Inferior parietal cortex (tissue), 1 donor: ENCODE measurements around the gene CNPY3.
A peak's percentile ranks its signal among the peaks of the same experiment; 100 is the strongest.
"Not testable (repeated sequence)": the region's sequence is repeated elsewhere in the genome, so short reads cannot be mapped to it uniquely, and the experiment has no call there.

Source experiments
- DNase-seq: peaks from one replicate; pipeline ENCODE4 v3.0.0-alpha.2; 2016; ENCODE audit errors: extremely low spot score

Gene CNPY3

DNA sequence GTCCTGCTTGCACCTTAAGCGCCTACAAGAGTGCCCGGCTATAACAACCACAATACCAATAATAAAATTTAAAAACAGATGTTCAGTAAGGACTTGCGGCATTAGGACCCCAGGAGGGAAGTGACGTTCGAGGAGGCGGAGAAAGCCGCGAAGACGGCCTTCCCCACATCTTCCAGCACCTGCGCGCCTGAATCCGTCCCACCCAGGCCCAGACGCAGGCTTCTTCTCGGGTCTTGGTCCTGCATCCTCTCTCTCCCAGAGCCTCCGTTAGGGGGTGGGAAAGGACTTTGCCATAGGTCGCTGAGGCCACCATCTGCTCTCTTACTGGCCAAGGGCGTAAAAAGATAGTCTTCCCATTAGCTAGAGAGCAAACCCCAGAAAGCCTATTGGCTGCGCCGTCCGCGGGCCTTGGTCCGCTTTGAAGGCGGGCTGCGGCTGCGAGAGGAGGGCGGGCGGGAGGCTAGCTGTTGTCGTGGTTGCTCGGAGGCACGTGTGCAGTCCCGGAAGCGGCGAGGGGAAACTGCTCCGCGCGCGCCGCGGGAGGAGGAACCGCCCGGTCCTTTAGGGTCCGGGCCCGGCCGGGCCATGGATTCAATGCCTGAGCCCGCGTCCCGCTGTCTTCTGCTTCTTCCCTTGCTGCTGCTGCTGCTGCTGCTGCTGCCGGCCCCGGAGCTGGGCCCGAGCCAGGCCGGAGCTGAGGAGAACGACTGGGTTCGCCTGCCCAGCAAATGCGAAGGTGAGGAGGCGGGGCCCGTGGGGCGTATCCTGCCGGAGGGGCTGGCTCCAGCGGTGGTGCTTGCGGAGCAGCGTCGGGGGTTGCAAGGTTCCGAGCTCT lies at the start of gene CNPY3:
TSS of gene CNPY3 (plus strand) at position 495 of the 835 bp plus-strand sequence. CDS start at position 586, 91 bp downstream.
- DNase-seq, result peak; percentile 96

DNA sequence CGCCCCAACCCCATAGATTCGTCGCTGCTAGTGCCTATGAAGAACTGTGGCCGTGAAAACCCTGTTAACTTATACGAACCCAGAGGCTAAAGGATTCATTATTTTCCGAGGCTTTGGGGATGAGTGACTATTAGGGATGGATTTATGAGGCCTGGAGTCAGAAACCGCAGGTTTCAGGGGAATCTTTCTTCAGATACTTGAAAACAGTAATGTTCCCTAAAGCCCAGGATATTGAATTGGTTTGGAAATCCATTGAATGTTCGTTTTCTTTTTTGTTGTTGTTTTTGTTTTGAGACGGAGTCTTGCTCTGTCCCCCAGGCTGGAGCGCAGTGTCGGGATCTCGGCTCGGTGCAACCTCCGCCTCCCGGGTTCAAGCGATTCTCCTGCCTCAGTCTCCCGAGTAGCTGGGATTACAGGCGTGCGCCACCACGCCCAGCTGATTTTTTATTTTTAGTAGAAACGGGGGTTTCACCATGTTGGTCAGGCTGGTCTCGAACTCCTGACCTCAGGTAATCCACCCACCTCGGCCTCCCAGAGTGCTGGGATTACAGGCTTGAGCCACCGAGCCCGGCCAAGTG lies 49.0 kb upstream of the CNPY3 start:
- DNase-seq, result not testable (repeated sequence)

DNA sequence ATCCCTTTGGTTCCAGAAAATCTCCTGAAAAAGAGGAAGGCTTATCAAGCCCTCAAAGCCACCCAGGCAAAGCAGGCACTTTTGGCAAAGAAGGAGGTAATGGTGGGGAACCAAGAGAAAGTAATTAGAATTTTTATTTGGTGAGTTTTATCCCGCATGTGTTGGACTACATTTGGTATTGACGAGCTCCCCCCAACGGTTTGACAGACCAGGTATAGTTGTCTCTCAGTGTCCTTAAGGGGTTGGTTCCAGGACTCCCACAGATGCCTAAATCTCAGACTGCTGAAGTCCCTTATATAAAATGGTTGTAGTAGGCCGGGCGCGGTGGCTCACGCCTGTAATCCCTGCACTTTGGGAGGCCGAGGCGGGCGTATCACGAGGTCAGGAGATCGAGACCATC lies 48.4 kb upstream of the CNPY3 start:
- DNase-seq, result not testable (repeated sequence)

DNA sequence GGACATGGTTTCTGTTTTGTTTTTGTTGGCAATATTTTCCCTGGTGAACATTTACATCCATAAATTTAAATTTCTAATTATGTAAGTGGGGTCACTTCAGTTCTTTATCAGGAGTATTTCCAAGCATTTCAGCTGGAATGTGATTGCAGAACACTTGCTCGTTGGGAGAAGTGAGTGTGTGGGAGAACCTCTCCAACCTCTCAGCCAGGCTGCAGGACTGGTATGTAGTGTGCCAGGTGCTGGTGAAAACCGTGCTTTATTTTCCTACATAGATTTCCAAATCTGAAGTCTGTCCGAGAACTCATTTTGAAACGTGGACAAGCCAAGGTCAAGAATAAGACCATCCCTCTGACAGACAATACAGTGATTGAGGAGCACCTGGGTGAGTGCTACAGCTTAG lies 43.6 kb upstream of the CNPY3 start:
- DNase-seq, result no peak

DNA sequence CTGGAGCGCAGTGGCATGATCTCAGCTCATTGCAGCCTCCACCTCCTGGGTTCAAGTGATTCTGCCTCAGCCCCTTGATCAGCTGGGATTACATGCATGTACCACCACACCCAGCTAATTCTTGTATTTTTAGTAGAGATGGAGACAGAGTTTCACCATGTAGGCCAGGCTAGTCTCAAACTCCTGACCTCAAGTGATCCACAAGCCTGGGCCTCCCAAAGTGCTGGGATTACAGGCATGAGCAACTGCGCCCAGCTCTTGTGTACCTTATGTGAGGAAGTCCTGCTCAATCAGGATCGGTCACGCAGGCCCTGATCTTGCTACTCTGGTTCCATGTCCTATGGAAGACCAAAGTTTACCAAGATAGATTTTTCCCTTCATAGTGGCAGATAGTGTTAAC lies 41.1 kb upstream of the CNPY3 start:
- DNase-seq, result not testable (repeated sequence)

DNA sequence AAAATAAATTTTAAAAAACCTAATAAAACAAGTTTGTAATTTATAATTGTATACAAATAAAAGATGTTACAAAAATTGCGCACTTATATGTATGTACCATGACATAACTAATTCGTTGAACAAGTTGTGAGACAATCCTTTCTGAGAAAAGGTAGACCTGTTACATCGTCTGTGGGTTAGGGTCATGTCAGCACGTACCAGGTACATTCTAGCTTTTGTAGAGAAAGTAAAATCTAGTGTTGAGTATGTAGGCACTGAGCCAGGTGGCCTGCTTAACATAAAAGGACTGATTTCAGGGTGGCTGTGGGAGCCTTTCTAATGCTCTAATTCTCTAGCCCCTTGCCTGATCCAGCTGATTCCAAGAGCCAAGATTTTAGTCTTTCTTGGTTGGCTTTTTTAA lies 39.5 kb upstream of the CNPY3 start:
- DNase-seq, result no peak

DNA sequence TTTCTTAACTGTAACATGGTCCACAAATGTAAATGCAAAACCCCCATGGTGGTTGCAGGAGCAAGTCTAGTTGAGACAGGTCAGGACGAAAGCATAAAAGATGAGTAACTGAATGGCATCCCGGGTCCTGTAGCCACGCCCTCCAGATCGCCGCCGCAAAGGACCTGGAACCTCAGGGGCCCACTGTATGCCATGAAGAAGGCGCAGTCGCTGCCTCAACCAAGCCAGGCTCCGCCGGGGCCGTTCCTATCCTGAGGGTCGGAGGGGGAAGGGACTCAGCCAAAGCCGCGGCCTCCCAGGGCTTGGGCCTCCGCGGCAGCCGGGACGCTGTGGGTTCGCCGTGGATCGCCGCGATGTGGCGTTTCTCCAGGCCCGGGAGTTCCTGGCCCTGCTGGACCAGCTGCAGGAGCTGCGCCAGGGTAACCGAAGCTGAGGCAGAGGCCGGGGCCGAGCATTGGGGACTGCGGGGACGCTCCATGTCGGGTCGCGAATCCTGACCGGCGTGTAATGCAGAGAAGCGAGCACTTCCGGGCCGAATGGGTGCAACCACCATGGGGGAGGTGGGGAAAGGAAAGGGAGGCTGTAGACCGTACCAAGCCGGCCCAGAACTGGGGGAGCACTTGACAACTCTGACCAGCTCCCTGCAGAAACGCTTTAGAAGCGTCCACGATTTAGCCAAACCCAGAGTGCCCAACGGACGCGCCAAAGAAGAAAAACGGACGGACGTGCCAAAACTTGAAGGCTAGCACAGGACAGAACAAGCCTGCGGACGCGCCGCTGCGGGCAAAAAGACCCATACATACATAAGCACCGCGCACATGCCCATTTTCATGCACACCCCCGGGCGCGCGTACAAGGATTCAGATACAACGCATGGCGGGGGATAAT lies 38.7 kb upstream of the CNPY3 start:
- DNase-seq, result peak; percentile 92

DNA sequence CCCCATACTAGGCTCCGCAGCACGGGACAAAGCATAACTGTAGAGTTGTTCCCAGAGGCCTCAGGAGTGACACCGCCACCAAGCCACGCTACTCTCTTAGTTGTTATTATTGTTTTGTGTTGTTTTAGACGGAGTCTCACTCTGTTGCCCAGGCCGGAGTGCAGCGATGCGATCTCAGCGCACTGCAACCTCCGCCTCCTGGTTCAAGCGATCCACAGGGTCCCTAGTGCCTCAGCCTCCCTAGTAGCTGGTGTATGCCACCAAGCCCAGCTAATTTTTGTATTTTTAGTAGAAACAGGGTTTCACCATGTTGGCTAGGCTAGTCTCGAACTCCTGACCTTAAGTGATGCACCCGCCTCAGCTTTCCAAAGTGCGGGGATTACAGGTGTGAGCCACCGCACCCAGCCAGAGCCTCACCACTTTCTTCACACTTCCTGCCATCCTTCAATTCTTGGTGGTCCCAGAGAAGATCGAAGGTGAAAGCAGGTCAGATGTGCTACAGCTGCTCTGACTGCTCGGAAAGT lies 38.0 kb upstream of the CNPY3 start:
- DNase-seq, result no peak

DNA sequence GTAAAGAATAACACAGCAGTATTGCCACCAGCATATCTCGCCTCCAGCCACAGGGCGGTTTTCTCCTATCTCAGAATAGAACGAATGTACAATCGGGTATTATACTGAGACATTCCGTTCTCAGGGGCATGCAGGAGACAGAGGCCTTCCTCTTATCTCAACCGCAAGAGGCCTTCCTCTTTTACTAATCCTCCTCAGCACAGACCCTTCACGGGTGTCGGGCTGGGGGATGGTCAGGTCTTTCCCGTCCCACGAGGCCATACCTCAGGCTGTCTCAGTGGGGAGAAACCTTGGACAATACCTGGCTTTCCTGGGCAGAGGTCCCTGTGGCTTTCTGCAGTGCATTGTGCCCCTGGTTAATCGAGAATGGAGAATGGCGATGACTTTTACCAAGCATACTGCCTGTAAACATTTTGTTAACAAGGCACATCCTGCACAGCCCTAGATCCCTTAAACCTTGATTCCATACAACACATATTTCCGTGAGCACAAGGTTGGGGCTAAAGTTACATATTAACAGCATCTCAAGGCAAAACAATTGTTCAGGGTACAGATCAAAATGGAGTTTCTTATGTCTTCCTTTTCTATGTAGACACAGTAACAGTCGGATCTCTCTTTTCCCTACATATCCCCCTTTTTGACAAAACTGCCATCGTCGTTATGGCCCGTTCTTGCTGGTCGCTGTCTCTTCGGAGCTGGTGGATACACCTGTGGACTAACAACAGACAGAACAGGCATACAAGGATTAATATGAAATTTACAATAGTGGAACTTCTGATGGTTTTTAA lies 35.0 kb upstream of the CNPY3 start:
- DNase-seq, result not testable (repeated sequence)

DNA sequence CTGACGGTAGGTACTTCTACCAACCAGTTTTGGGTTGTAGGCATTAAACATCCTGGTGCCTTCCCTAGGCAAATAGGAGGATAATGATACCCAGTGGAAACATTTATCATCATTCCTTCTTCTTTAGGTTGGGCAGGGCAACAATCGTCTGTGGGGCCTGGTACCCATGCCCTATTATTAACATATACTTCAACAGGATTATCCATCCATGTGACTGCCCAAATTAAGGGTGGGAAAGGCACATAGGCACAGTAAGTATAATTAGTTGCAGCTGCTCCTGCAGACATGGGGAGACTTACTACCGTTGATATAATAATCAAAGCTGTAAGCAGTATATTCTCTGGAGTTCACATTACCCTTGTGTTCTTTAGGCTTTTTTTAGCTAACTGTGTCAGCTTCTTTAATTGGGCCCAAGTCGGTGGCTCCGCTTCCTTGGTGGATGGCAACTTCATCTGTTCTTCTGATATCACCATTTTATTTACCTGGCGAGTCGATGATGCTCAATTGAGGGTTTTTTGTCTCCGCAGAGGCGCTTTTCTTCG lies 33.0 kb upstream of the CNPY3 start:
- DNase-seq, result no peak

DNA sequence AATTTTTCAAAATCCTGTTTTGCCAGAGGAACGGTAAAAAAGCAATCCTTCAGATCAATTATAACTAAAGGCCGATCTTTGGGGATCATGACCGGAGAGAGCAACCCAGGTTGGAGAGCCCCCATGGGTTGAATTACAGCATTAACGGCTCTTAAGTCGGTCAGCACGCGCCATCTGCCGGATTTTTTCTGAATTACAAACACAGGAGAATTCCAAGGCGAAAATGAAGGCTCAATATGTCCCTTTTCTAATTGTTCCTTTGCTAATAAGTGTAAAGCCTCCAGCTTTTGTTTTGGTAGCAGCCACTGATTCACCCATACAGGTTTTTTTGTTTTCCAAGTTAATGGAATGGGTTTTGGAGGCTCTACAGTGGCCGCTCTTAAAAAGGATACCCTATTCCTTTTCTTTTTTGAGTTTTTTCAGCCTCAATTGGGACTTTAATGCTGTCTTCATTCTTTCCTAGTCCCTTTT lies 30.4 kb upstream of the CNPY3 start:
- DNase-seq, result peak; percentile 90

DNA sequence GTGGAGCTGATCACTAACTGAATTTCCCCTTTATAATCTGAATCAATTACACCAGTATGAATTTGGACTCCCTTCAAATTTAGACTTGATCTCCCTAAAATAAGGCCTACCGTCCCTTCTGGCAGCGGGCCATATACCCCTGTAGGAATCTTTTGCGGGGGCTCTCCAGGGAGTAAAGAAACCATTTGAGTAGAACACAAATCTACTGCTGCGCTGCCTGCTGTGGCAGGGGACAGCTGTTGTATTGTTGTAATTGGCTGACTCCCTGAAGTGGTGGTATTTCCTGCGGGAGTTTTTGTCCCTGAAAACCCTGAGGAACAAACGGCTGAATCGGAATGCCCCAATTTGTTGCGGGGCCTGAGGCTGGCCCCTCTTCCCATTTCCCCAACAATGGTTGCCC lies 29.4 kb upstream of the CNPY3 start:
- no peak for DNase-seq

DNA sequence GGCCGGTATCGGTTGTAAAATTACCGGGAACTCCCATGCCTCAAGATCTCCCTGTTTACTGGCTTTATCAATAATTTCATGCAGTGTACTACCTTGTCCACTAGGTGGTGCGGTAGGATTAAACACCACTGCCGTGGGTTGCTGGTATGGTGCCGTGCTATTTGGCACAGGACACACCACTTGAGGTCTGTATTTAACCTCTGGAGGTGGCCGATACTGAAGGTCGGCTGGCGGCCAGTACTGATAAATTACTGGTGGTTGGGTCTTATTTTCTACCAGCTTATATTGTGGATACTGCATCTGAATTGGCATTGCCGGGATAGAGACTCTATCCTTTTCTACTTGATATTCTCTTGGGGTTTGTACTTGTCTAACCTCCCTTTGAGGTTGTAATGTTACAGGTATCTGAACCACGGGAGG lies 27.7 kb upstream of the CNPY3 start:
- DNase-seq, result peak; percentile 97

DNA sequence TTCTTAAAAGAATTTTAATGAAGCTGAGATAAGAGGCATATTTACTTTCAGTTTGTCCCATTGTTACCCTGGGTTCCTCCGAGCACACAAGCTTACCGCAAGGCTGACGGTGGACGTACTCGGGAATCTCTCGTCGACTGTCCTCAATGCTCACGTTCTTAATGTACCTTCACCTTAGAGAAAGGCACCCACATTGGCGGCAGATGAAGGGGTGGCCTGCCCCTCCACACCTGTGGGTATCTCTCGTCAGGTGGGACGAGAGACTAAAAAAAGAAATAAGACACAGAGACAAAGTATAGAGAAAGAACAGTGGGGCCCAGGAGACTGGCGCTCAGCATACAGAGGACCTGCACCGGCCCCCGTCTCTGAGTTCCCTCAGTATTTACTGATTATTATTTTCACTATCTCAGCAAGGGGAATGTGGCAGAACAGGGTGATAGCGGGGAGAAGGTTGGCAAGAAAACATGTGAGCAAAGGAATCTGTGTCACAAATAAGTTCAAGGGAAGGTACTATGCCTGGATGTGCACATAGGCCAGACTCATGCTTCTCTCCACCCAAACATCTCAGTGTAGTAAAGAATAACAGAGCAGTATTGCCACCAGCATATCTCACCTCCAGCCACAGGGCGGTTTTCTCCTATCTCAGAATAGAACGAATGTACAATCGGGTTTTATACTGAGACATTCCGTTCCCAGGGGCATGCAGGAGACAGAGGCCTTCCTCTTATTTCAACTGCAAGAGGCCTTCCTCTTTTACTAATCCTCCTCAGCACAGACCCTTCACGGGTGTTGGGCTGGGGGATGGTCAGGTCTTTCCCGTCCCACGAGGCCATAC lies 26.6 kb upstream of the CNPY3 start:
- DNase-seq, result not testable (repeated sequence)

DNA sequence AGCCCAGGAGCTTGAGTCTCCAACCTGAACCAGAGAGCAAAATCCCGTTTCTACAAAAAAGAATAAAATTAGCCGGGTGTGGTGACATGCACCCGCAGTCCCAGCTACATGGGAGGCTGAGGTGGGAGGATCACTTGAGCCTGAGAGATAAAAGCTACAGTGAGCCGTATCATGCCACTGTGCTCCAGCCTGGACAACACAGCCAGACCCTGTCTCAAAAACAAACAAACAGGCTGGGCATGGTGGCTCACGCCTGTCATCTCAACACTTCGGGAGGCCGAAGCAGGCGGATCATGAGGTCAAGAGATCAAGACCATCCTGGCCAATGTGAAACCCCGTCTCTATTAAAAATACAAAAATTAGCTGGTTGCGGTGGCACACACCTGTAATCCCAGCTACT lies 24.8 kb upstream of the CNPY3 start:
- DNase-seq, result no peak

DNA sequence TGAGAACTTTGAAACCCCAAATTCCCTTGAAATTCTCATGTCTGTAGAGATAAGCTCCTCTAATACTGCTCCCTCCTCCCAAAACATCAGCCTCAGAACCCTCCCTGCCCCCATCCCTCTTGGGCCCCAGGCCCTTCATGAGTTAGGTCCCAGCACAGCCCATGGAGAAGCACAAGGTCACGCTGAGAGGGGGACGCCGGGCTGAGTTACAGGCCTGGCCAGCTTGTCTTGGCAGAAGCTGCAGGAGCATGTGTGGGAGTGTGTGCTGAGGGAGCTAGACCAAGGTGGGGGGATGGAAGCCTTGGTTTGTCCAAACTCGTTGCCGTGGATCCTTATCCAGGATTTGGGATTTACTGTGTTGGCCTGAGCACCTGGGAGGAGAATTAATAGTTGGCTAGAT lies 21.9 kb upstream of the CNPY3 start:
- no peak for DNase-seq

DNA sequence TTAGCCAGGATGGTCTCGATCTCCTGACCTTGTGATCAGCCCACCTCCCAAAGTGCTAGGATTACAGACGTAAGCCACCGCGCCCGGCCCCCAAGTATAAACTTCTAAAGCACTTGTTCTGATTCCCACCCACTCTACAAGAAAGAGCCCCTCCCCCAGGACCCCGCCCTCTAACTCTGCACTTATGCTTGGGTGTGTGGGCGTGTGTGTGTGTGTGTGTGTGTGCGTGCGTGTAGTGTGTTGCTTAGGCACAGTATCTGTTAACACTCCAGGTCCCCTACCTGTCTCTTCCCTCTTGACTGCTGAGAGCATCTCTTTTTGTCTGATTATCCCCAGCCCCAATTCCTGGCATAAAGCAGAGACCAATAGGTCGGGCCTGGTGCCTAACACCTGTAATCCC lies 19.4 kb upstream of the CNPY3 start:
- DNase-seq, result no peak

DNA sequence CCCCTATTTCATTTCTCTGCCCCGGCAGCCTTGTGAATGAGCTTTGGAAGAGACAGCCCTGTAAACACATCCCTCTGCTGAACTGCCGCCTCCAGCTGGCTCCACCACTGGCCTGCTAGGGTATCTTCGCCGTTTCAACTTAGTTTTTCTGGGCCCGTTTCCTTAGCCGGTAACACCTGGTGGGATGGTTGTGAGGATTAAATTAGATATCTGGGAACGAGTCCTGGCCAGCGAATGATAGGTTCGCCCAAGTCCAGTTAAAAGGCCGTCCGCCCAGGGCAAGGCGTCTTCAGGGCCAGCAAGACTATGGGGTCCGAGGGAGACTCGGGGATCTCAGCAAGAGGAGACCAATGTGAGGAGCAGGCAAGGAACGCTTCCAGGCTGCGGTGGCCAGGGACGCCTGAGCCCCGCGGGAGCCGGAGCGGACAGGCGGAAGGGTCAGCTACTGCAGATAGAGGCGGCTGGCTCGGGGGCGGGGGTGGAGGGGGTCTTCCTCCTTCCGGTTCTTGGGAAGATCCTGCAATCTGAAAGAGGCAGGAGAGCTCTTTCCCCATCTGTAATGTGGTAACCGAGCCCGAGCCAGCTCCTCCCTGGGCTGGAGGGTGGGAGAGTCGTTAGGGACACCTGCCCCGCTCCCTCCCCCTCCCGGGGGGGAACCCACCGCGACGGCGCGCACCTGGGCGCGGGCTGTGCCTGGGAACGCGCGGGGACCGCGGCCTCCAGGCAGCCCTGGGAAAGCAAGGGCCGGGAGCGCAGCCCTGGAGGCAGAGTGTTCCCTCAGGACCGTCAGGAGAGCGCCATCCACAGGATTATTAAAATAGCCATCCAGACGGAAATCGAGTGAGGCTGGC lies 17.9 kb upstream of the CNPY3 start:
- DNase-seq, result no peak

DNA sequence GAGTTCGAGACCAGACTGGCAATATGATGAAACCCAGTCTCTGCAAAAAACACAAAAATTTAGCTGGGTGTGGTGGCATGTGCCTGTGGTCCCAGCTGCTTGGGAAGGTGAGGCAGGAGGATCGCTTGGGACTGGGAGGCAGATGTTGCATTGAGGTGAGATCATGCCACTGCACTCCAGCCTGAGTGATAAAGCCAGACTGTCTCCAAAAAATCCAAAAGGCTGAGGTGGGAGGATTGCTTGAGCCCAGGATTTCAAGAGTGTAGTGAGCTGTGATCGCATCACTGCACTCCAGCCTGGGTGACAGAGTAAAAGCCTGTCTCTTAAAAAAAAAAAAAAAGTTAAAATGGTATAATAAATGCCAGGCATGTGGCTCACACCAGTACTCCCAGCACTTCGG lies 14.7 kb upstream of the CNPY3 start:
- DNase-seq, result no peak
